MM.1S (cell line): ENCODE results near the gene GLOD5.

Source experiments
- EZH2 ChIP-seq: fragments of 300-600 bp; sonication (generic); optimal IDR thresholded peaks from 2 replicates; pipeline ENCODE3; 2017; ENCODE audit warnings: low read depth, mild to moderate bottlenecking, antibody characterized with exemption, low read length, mixed read lengths
- EZH2phosphoT487 ChIP-seq: fragments of 300-600 bp; sonication (generic); IDR thresholded peaks from 2 replicates; pipeline ENCODE4 v1.6.1; 2018; ENCODE audit warnings: antibody characterized with exemption, low read length
- TF ChIP-seq, protein P1 (sequence below): fragments of 300-600 bp; sonication (generic); IDR thresholded peaks from 2 replicates; pipeline ENCODE4 v1.5.1; 2016; ENCODE audit warnings: antibody characterized with exemption, low read length, mixed read lengths

DNA sequence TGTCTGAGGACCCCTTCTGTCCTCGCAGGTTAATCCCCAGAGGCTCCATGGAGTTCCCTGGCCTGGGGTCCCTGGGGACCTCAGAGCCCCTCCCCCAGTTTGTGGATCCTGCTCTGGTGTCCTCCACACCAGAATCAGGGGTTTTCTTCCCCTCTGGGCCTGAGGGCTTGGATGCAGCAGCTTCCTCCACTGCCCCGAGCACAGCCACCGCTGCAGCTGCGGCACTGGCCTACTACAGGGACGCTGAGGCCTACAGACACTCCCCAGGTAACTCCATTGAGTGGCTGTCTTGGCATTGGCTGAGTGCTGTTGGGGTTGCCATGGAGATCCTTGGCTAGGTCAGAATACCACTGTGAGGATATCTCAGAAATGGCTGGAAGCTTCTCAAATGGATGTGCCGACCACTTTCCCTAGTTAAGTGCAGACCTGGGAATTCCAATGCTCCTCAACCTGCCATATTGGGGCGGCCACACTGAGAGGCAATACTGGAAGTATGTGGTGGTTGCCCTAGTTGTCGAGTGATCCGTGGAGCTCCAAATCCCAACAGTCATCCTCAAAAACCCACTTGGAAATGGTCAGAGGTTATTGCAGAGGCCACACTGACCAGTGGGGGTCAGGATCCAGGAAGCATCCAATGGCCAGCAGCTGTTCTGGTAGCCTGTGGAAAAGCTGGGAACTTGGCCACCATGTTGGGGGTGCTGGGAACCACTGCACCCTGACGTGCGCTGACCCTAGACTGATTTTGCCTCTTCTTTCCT is 29.7 kb downstream of the GLOD5 start:
- TF ChIP-seq, protein P1, sequence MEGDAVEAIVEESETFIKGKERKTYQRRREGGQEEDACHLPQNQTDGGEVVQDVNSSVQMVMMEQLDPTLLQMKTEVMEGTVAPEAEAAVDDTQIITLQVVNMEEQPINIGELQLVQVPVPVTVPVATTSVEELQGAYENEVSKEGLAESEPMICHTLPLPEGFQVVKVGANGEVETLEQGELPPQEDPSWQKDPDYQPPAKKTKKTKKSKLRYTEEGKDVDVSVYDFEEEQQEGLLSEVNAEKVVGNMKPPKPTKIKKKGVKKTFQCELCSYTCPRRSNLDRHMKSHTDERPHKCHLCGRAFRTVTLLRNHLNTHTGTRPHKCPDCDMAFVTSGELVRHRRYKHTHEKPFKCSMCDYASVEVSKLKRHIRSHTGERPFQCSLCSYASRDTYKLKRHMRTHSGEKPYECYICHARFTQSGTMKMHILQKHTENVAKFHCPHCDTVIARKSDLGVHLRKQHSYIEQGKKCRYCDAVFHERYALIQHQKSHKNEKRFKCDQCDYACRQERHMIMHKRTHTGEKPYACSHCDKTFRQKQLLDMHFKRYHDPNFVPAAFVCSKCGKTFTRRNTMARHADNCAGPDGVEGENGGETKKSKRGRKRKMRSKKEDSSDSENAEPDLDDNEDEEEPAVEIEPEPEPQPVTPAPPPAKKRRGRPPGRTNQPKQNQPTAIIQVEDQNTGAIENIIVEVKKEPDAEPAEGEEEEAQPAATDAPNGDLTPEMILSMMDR: no peak
- TF ChIP-seq EZH2 (no peak), EZH2phosphoT487 (no peak)
